IPS-NIHi11 (cell line): ENCODE data around the gene TRIM37.
"Not testable (repeated sequence)": the region's sequence is repeated elsewhere in the genome, so short reads cannot be mapped to it uniquely, and the experiment has no call there.

Experiments
- DNase-seq: peaks from one replicate; pipeline ENCODE4 v3.0.0; 2012; ENCODE audit warnings: mixed read lengths, low spot score

TRIM37 gene

GRCh38 chr17:59106463-59107305, at the start of gene TRIM37:
TRIM37 (minus strand) TSS chr17:59106880; CDS start chr17:59106461, 419 bp downstream.
- peak; percentile 98 for DNase-seq

- DNase-seq, result peak; percentile 89
These were observed 48.9 kb upstream of the TRIM37 start, which contains the start of gene PRR11 for GRCh38 chr17:59155439-59156177. PRR11 (plus strand) TSS chr17:59155746; CDS start chr17:59169753, 14,007 bp downstream.

- peak; percentile 86 for DNase-seq
These were observed 48.2 kb upstream of the TRIM37 start, which contains the start of gene SKA2 for GRCh38 chr17:59154721-59155438. SKA2 (minus strand) TSS chr17:59155186; CDS start chr17:59155163, 23 bp downstream.

- DNase-seq, result peak; percentile 18
These were observed 47.6 kb upstream of the TRIM37 start for GRCh38 chr17:59154292-59154720.

- DNase-seq, result no peak
These were observed 46.2 kb upstream of the TRIM37 start for GRCh38 chr17:59152925-59153324.

GRCh38 chr17:59151591-59151990, 44.9 kb upstream of the TRIM37 start:
- no peak for DNase-seq

GRCh38 chr17:59151006-59151405, 44.3 kb upstream of the TRIM37 start:
- DNase-seq, result no peak

GRCh38 chr17:59149841-59150511, 43.3 kb upstream of the TRIM37 start:
- DNase-seq, result no peak

GRCh38 chr17:59149051-59149450, 42.4 kb upstream of the TRIM37 start:
- no peak for DNase-seq

- no peak for DNase-seq
These were observed 39.0 kb upstream of the TRIM37 start for GRCh38 chr17:59145571-59146096.

- no peak for DNase-seq
These were observed 35.2 kb upstream of the TRIM37 start for GRCh38 chr17:59141860-59142259.

GRCh38 chr17:59139939-59140338, 33.3 kb upstream of the TRIM37 start:
- DNase-seq, result no peak

GRCh38 chr17:59138339-59138738, 31.7 kb upstream of the TRIM37 start:
- DNase-seq, result not testable (repeated sequence)

GRCh38 chr17:59131131-59131530, 24.5 kb upstream of the TRIM37 start:
- DNase-seq, result no peak

- no peak for DNase-seq
These were observed 23.1 kb upstream of the TRIM37 start for GRCh38 chr17:59129814-59130213.

GRCh38 chr17:59126809-59127417, 20.2 kb upstream of the TRIM37 start:
- DNase-seq, result no peak

- DNase-seq, result no peak
These were observed 18.0 kb upstream of the TRIM37 start for GRCh38 chr17:59124665-59125064.

- no peak for DNase-seq
These were observed 15.3 kb upstream of the TRIM37 start for GRCh38 chr17:59121901-59122480.

- no peak for DNase-seq
These were observed 8.8 kb upstream of the TRIM37 start for GRCh38 chr17:59115474-59115873.

- DNase-seq, result no peak
These were observed 4.9 kb upstream of the TRIM37 start for GRCh38 chr17:59111539-59111938.

- no peak for DNase-seq
These were observed 4.3 kb upstream of the TRIM37 start for GRCh38 chr17:59110973-59111372.
